ENCODE data around the gene CDKN2C.

GRCh38 chr1:51000651-51001050 lies 30.6 kb downstream of the CDKN2C start:
- TF ChIP-seq CTCF (IDR thresholded peaks at IDR 0.05; ENCODE audit: low read depth, low read length) (no peak), POLR2A (IDR thresholded peaks at IDR 0.05; ENCODE audit: extremely low read depth, insufficient read length) (no peak)
